Stimulated activated CD8-positive, alpha-beta memory T cell treated with anti-CD3 and anti-CD28 coated beads, Interleukin-12 subunit alpha, Interleukin-12 subunit beta, amount 100 ng/mL, for 4 hours (primary cell): Measurements from ENCODE around the gene ZNF789.

Source experiments
- DNase-seq: peaks from one replicate; pipeline ENCODE4 v3.0.0-alpha.2; 2020; ENCODE audit warnings: low read depth

Gene ZNF789

DNA sequence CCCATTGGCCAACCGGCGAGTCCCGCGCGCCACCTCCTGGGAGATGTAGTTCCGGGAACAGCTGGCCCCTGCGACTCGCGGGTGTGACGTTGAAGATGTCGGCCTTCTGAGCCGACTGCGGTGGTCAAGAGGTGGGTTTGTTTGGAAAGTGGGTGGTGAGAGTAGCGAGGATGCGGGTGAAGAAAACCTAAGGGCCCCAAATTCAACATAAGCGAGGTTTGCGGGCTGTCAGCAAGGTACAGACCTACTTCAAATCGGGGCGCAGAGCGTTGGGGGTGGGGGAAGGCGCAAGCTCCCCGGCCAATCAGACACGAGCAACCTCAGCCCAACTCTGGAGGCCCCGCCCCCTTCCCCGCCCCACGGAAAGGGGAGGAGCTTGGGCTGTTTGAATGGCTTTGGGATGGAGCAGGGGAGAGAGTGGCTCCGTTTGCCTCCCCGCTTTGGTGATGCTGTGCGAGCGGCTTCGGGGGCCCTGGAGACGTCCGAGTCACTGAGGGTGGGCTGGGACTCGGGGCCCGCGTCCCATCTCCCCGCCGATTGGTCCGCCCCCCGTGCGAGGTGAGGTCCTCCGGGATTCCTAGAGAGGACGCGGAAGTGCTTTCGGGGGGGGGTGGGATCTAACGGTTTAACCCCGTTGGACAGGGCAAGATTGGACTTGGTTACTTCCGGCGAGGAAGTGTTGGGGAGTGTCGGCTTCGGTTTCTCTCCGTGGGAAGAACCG is 32.1 kb downstream of the ZNF789 start, which contains the start of gene ZKSCAN5:
Gene ZKSCAN5, plus strand, starts transcription at position 60 of the 721 bp plus-strand sequence. CDS start 1,383 bp downstream, outside the sequence.
- peak; percentile 94 for DNase-seq

DNA sequence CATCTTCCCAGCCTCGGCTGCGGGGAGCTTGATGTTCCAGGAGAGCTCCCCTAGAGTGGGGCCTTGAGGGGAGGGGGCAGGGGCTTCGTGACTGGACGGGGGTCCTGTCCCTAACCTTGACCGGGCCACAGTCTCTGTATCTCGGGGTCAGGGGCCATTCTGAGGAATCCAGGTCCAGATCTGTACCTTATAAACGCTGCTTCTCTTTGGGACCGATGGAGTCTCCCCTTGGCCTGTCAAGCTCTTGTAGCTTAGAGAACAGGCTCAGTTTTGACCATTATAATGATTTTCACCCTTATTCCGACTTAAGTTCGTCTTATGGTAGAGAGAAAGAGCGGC is 32.6 kb downstream of the ZNF789 start:
- no peak for DNase-seq

DNA sequence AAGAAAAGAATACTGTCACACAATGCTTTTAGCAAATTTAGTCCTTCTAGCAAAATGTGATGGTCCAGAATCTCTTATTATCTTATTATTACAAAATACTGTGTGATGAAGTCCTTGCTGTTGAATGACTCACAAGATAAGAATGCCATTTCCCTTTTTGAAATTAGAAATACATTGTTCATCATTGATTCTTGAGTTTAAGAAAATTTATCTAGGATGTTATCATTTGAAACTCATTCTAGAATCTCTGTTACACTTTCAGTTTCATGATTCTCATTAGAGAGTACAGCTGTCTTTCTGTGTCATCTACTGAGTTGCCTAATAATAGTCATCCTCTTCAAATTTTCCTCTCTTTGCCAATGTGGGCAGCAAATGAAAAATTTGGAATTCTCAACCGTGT is 41.4 kb downstream of the ZNF789 start:
- DNase-seq: no peak

DNA sequence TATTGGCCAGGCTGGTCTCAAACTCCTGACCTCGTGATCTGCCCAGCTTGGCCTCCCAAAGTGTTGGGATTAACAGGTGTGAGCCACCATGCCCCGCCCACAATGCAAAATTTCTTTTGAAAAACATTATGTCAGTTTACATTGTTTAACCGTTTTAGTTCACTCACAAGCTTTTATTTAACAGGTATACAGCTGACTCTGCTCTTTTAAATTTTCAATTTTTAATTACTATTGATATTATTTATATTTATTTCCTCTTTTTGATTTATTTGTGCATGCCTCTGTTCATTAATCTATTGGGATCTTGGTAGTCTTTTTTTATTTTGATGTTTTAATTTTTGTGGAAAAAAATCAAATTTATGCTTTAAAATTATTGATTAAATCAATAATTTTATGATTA is 48.7 kb downstream of the ZNF789 start:
- DNase-seq: no peak

DNA sequence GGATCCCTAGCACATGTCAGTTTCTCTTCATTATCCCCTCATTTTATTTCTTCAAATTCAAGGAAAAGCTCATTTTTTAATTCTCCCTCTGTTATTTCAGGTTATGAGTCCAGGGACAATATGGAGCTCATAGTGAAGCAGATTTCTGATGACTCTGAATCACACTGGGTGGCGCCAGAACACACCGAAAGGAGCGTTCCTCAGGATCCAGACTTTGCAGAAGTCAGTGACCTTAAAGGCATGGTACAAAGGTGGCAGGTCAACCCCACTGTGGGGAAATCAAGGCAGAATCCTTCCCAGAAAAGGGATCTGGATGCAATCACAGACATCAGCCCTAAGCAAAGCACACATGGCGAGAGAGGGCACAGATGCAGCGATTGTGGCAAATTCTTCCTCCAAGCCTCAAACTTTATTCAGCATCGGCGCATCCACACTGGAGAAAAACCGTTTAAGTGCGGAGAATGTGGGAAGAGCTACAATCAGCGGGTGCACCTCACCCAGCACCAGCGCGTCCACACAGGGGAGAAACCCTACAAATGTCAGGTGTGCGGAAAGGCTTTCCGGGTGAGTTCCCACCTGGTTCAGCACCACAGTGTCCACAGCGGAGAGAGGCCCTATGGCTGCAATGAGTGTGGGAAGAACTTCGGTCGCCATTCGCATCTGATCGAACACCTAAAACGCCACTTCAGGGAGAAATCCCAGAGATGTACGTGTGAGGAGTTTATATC is 53.2 kb downstream of the ZNF789 start:
- no peak for DNase-seq

DNA sequence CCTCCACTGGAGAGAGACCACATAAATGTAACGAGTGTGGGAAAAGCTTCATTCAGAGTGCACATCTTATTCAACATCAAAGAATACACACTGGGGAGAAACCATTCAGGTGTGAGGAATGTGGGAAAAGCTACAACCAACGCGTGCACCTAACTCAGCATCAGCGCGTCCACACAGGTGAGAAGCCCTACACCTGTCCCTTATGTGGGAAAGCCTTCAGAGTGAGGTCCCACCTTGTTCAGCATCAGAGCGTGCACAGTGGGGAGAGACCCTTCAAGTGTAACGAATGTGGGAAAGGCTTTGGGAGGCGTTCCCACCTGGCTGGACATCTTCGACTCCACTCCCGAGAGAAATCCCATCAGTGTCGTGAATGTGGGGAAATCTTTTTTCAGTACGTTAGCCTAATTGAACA is 58.7 kb downstream of the ZNF789 start:
- no peak for DNase-seq

DNA sequence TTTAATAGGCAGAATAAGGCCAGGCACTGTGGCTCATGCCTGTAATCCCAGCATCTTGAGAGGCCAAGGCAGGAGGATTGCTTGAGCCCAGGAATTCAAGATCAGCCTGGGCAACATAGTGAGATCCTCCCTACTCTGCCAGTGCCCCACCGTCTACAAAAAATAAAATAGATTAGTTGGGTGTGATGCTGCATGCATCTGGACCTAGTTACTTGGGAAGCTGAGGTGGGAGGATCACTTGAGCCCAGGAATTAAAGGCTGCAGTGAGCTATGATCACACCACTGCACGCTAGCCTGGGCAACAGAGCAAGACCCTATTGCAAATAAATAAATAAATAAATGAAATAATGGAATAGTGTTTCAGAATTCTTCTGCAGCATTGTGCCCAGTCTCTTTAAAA is 63.0 kb downstream of the ZNF789 start:
- no peak for DNase-seq
